ENCODE measurements around the gene ZSWIM8. TPM values are rescaled to one million over a fixed set of nuclear protein-coding genes. Genes with fewer than 3 reads are reported as not detected.
A peak's percentile ranks its signal among the peaks of the same experiment; 100 is the strongest.

The ZSWIM8 gene
- total RNA-seq, 1 experiment from 2014 or later: 49.5 TPM

DNA sequence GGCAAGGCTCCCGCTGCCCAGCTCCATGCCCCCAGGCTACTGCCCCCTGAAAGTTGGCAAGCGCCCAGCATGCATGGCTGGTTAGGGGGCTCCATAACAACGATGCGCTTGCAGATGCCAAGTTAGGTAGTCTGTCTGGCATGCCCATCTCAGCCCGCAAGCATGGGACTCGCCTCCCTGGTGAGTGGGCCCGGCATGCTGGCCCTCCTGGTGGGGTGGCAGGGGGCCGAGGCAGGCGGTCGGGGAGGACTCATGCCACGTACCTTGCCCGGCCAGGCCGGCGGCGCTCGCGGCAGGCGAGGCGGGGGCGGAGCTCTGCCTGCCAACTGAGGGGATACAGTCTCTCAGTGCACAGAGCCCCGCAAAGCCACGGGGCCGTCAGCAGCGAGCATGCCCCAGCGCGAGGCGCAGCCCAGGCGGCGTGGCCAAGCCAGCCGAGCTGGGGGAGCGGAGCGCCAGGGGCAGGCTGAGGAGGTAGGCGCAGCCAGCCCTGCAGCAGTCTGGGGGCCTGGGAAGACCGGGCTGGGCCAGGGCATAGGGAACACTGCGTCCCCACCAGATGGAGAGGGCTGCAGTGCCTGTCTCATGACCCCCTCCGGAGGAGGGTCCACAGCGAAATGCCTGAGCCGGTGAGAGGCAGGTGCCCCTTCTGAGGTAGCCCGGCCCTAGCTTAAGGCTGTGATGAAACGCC, 54.0 kb downstream of the ZSWIM8 start:
- Histone ChIP-seq H3K9me2 (replicated peaks; ENCODE audit: insufficient read depth, low read length) (no peaks in the 10 kb centered on the region), H3K27ac (ENCODE audit: low read length) (no peak overlapping the region), H3K27me3 (ENCODE audit: low read length) (no peaks in the 10 kb centered on the region), H4K20me1 (ENCODE audit: insufficient read depth, low read depth, low read length) (no peaks in the 10 kb centered on the region), H3K4me1 (ENCODE audit: low read length) (peaks cover 30% of the 10 kb centered on the region), H3K9ac (ENCODE audit: low read length) (no peak overlapping the region), H3K9me3 (ENCODE audit: low read length) (no peaks in the 10 kb centered on the region), H3K4me2 (ENCODE audit: low read depth, low read length, poor library complexity, severe bottlenecking) (no peak overlapping the region), H3K79me2 (ENCODE audit: low read length) (peaks cover 3% of the 10 kb centered on the region; the same call in 1 of the 2 replicates), H3K4me3 (ENCODE audit: low read length) (no peak overlapping the region), H3K36me3 (ENCODE audit: insufficient read depth, low read length) (0 out of 2 replicates have a peak, but pooled peaks cover 6% of the 10 kb centered on the region), H2AFZ (ENCODE audit: low read length) (no peak overlapping the region)
- DNase-seq: no peak

DNA sequence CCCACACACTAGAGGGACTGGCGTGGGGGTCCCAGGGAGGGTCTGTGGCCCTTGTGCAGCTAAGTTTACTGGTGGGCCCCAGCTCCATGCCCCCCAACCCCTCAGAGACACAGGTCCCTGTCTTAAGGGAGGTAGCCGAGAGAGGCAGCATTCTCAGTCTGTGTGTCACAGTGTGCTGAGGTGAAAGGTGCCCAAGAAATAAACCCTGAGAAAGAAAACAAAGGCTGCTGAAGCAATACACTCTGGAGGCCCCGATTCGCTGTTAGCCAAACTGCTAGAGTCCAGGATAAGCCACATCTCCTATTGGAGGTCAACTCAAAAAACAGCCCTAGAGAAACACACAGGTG, 54.6 kb downstream of the ZSWIM8 start:
- Histone ChIP-seq H3K4me1 (ENCODE audit: low read length) (peaks cover 30% of the 10 kb centered on the region), H3K9me3 (ENCODE audit: low read length) (no peaks in the 10 kb centered on the region), H3K9ac (ENCODE audit: low read length) (no peak overlapping the region), H3K27ac (ENCODE audit: low read length) (no peak overlapping the region), H3K4me3 (ENCODE audit: low read length) (no peak overlapping the region), H3K36me3 (ENCODE audit: insufficient read depth, low read length) (0 out of 2 replicates have a peak, but pooled peaks cover 6% of the 10 kb centered on the region), H2AFZ (ENCODE audit: low read length) (no peak overlapping the region), H3K9me2 (replicated peaks; ENCODE audit: insufficient read depth, low read length) (no peaks in the 10 kb centered on the region), H3K27me3 (ENCODE audit: low read length) (no peaks in the 10 kb centered on the region), H3K79me2 (ENCODE audit: low read length) (peaks cover 3% of the 10 kb centered on the region; the same call in 1 of the 2 replicates), H3K4me2 (ENCODE audit: low read depth, low read length, poor library complexity, severe bottlenecking) (no peak overlapping the region), H4K20me1 (ENCODE audit: insufficient read depth, low read depth, low read length) (no peaks in the 10 kb centered on the region)
- no peak for DNase-seq

DNA sequence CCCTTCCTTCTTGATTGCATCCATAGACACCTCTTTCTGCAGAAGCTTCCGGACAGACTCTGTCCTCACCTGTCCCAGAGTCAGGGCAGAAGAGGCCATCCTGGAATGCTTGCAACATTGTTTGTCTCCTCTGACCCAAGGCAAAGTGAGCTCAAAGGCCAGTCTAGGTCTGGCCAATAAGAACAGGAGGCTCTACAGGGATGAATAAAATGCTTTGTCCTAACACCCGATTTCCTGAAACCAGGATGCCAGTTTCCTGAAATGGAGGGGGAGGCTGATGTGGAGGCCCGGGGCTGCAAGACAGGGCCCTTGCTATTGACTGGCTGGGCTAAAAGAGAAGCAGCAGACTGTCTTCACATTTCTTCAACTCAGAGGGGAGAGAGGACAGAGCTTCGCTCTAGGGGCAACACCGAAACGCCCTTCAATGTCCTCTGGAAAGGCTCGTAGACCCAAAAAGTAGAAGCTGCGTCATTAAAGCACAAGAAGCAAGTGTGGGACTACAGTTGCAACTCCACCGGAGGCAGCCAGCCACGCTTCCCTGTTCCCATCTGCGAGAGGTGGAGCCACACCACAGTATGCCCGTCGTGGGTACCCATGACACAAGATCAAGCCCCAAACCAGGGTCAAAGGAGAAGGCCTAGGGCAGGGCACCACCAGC, 55.1 kb downstream of the ZSWIM8 start:
- no peaks in the 10 kb centered on the region for H4K20me1 ChIP-seq (ENCODE audit: insufficient read depth, low read depth, low read length)
- H3K4me2 ChIP-seq (ENCODE audit: low read depth, low read length, poor library complexity, severe bottlenecking): no peak overlapping the region
- no peak overlapping the region for H3K9ac ChIP-seq (ENCODE audit: low read length)
- no peak overlapping the region for H3K4me3 ChIP-seq (ENCODE audit: low read length)
- H3K79me2 ChIP-seq (ENCODE audit: low read length): peaks cover 3% of the 10 kb centered on the region; the same call in 1 of the 2 replicates
- DNase-seq: no peak
- H3K27me3 ChIP-seq (ENCODE audit: low read length): no peaks in the 10 kb centered on the region
- no peaks in the 10 kb centered on the region for H3K9me2 ChIP-seq (replicated peaks; ENCODE audit: insufficient read depth, low read length)
- no peak overlapping the region for H3K27ac ChIP-seq (ENCODE audit: low read length)
- H3K36me3 ChIP-seq (ENCODE audit: insufficient read depth, low read length): 0 out of 2 replicates have a peak, but pooled peaks cover 6% of the 10 kb centered on the region
- H3K4me1 ChIP-seq (ENCODE audit: low read length): peaks cover 28% of the 10 kb centered on the region
- no peaks in the 10 kb centered on the region for H3K9me3 ChIP-seq (ENCODE audit: low read length)
- H2AFZ ChIP-seq (ENCODE audit: low read length): no peak overlapping the region

DNA sequence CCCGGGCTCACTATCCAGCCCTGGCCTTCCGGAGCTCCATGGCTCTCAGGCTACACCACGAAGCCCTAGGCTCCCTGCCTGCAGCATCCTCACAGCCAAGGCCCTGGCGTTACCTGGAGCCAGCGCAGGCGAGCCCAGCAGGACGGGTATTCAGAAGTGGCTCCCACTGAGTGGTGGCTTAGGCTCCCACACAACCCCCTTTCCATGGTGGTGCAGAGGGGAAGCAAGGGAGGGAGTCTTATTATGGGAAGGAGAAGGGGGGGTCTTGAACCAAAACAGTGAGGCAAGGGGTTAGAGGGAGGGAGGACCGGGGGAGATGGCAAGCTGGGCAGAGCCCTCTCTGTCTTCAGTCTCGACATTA, 55.6 kb downstream of the ZSWIM8 start:
- H3K9me2 ChIP-seq (replicated peaks; ENCODE audit: insufficient read depth, low read length): no peaks in the 10 kb centered on the region
- no peaks in the 10 kb centered on the region for H4K20me1 ChIP-seq (ENCODE audit: insufficient read depth, low read depth, low read length)
- H3K79me2 ChIP-seq (ENCODE audit: low read length): peaks cover 3% of the 10 kb centered on the region; the same call in 1 of the 2 replicates
- H3K4me3 ChIP-seq (ENCODE audit: low read length): no peak overlapping the region
- H3K4me1 ChIP-seq (ENCODE audit: low read length): peaks cover 25% of the 10 kb centered on the region
- no peak overlapping the region for H3K9ac ChIP-seq (ENCODE audit: low read length)
- H2AFZ ChIP-seq (ENCODE audit: low read length): no peak overlapping the region
- H3K27ac ChIP-seq (ENCODE audit: low read length): no peak overlapping the region
- H3K27me3 ChIP-seq (ENCODE audit: low read length): no peaks in the 10 kb centered on the region
- H3K4me2 ChIP-seq (ENCODE audit: low read depth, low read length, poor library complexity, severe bottlenecking): no peak overlapping the region
- no peaks in the 10 kb centered on the region for H3K9me3 ChIP-seq (ENCODE audit: low read length)
- DNase-seq: no peak
- H3K36me3 ChIP-seq (ENCODE audit: insufficient read depth, low read length): 0 out of 2 replicates have a peak, but pooled peaks cover 6% of the 10 kb centered on the region

DNA sequence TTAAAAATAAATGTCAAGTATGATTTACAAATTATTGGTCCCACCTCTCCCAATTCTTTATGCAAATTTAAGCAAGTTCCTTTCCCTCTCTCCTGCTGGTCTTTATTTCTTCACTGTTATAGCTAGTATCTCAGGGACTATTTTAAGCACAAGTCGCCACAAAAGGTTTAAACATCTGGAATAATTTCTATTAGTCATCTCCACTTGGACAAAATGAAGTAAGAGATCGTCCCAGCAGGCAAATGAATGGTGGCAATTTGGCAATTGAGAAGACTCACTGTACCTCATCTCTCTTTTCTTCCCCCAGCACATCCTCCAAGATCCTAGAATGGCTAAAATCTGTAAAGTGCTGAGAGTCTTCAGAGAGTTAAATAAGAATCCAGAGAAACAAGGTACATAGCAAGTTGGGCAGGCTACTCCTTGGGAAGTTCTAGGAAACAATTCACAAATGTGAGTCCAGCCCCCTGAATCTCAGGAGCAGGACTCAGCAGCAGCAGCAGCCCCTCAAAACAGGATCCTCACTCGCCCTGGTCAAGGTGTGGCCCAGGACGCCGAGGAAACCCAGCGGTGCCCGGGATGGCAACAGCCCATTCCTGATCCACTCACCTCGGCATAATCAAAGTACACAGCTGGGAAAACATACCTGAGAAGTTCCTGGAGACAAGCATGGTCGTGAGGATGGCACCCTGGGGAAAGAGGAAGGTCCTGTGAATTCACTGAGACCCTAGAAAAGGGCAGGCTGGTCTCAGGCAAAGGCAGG, 56.3 kb downstream of the ZSWIM8 start:
- Histone ChIP-seq H3K4me3 (ENCODE audit: low read length) (no peak overlapping the region), H3K4me1 (ENCODE audit: low read length) (peaks cover 18% of the 10 kb centered on the region), H3K4me2 (ENCODE audit: low read depth, low read length, poor library complexity, severe bottlenecking) (no peak overlapping the region), H3K79me2 (ENCODE audit: low read length) (no peaks in the 10 kb centered on the region; the same call in 1 of the 2 replicates), H3K9me2 (replicated peaks; ENCODE audit: insufficient read depth, low read length) (no peaks in the 10 kb centered on the region), H3K9ac (ENCODE audit: low read length) (no peak overlapping the region), H3K36me3 (ENCODE audit: insufficient read depth, low read length) (peaks cover 6% of the 10 kb centered on the region; the same call in 1 of the 2 replicates), H4K20me1 (ENCODE audit: insufficient read depth, low read depth, low read length) (no peaks in the 10 kb centered on the region), H3K27me3 (ENCODE audit: low read length) (no peaks in the 10 kb centered on the region), H3K27ac (ENCODE audit: low read length) (no peak overlapping the region), H2AFZ (ENCODE audit: low read length) (no peak overlapping the region), H3K9me3 (ENCODE audit: low read length) (no peaks in the 10 kb centered on the region)
- DNase-seq: peak; percentile 20

DNA sequence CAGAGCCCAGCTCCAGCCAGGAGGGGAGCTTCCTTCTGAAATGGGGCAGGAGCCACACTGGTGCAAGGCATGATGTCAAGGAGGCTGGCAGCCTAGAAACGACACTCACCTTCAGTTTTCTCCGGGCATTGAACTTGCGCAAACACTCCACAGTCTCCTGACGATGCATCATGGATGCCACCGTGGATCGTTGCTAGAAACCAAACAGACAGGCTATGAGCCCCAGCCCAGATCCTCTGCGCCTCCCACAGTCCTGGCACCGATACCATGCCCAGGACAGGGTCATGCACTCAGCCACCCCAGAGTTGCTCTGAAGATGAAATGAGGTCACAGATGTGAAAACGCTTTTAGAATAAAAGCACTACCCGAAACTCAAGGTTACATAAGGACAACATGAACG, 56.9 kb downstream of the ZSWIM8 start:
- Histone ChIP-seq H3K9me2 (replicated peaks; ENCODE audit: insufficient read depth, low read length) (no peaks in the 10 kb centered on the region), H3K27me3 (ENCODE audit: low read length) (no peaks in the 10 kb centered on the region), H2AFZ (ENCODE audit: low read length) (no peak overlapping the region), H4K20me1 (ENCODE audit: insufficient read depth, low read depth, low read length) (no peaks in the 10 kb centered on the region), H3K9ac (ENCODE audit: low read length) (no peak overlapping the region), H3K27ac (ENCODE audit: low read length) (no peak overlapping the region), H3K4me3 (ENCODE audit: low read length) (no peak overlapping the region), H3K4me1 (ENCODE audit: low read length) (peaks cover 12% of the 10 kb centered on the region), H3K36me3 (ENCODE audit: insufficient read depth, low read length) (peaks cover 12% of the 10 kb centered on the region), H3K79me2 (ENCODE audit: low read length) (no peaks in the 10 kb centered on the region; the same call in 1 of the 2 replicates), H3K4me2 (ENCODE audit: low read depth, low read length, poor library complexity, severe bottlenecking) (no peak overlapping the region), H3K9me3 (ENCODE audit: low read length) (no peaks in the 10 kb centered on the region)
- peak; percentile 31 for DNase-seq

DNA sequence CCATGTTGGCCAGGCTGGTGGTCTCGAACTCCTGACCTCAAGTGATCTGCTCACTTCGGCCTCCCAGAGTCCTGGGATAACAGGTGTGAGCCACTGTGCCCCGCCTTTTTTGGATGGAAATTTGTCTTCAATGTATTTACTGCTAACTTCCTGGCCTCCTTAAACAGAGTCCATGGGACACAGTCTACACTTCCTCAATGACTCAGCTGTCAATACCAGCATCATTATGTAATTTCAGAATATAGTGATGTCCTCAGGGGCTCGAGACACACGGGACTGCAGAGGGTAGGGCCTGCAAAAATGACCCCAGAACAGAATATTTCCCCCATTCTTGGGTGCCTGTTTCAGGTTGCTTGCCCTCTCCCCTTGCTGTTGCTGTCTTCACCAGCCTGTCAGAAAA, 57.9 kb downstream of the ZSWIM8 start:
- H3K9me2 ChIP-seq (replicated peaks; ENCODE audit: insufficient read depth, low read length): no peaks in the 10 kb centered on the region
- H3K4me2 ChIP-seq (ENCODE audit: low read depth, low read length, poor library complexity, severe bottlenecking): no peak overlapping the region
- peaks cover 3% of the 10 kb centered on the region for H3K4me1 ChIP-seq (ENCODE audit: low read length)
- no peak overlapping the region for H3K9ac ChIP-seq (ENCODE audit: low read length)
- 0 out of 2 replicates have a peak, but pooled peaks cover 2% of the 10 kb centered on the region for H3K79me2 ChIP-seq (ENCODE audit: low read length)
- H4K20me1 ChIP-seq (ENCODE audit: insufficient read depth, low read depth, low read length): no peaks in the 10 kb centered on the region
- no peak overlapping the region for H2AFZ ChIP-seq (ENCODE audit: low read length)
- H3K9me3 ChIP-seq (ENCODE audit: low read length): no peaks in the 10 kb centered on the region
- no peak overlapping the region for H3K27ac ChIP-seq (ENCODE audit: low read length)
- H3K4me3 ChIP-seq (ENCODE audit: low read length): no peak overlapping the region
- H3K36me3 ChIP-seq (ENCODE audit: insufficient read depth, low read length): peaks cover 21% of the 10 kb centered on the region
- H3K27me3 ChIP-seq (ENCODE audit: low read length): no peaks in the 10 kb centered on the region
- peak; percentile 22 for DNase-seq

DNA sequence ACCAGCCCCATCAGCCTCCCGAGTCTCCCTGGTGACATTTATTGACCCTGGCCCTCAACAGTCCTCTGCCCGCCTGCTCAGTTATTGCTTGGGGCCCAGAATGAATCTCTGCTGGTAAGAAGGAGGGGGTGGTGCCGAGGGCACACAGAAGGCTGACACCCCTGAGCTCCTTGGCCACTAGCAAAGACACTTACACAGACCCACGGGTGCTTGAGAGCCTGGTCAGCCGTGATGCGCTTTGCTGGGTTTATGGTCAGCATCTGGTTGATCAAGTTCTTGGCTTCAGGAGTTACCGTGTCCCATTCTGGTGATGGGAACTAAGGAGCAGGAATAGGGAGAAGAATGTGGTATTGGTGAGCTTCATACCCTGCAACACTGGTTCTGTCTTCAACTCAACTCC, 61.6 kb downstream of the ZSWIM8 start:
- Histone ChIP-seq H4K20me1 (ENCODE audit: insufficient read depth, low read depth, low read length) (no peaks in the 10 kb centered on the region), H2AFZ (ENCODE audit: low read length) (no peak overlapping the region), H3K27ac (ENCODE audit: low read length) (no peak overlapping the region), H3K9ac (ENCODE audit: low read length) (no peak overlapping the region), H3K79me2 (ENCODE audit: low read length) (0 out of 2 replicates have a peak, but pooled peaks cover 3% of the 10 kb centered on the region), H3K36me3 (ENCODE audit: insufficient read depth, low read length) (peaks cover 26% of the 10 kb centered on the region), H3K27me3 (ENCODE audit: low read length) (no peaks in the 10 kb centered on the region), H3K4me3 (ENCODE audit: low read length) (no peak overlapping the region), H3K9me3 (ENCODE audit: low read length) (no peaks in the 10 kb centered on the region), H3K9me2 (replicated peaks; ENCODE audit: insufficient read depth, low read length) (no peaks in the 10 kb centered on the region), H3K4me1 (ENCODE audit: low read length) (peaks cover 8% of the 10 kb centered on the region), H3K4me2 (ENCODE audit: low read depth, low read length, poor library complexity, severe bottlenecking) (no peak overlapping the region)
- DNase-seq: no peak

All from Karpas-422 (cell line).